Astrocyte (in vitro differentiated cells and primary cell): ENCODE measurements around the gene KMT2B.

Experiments used
- EZH2 ChIP-seq: IDR thresholded peaks from 2 replicates; pipeline ENCODE4 v1.6.1; 2012; ENCODE audit warnings: mild to moderate bottlenecking, low read length, inconsistent platforms; ENCODE audit not compliant: insufficient read depth
- TF ChIP-seq, protein P1 (sequence below): IDR thresholded peaks from 2 replicates; pipeline ENCODE4 v1.5.1; 2011; ENCODE audit warnings: low read depth, mild to moderate bottlenecking, inconsistent platforms, low read length, moderate library complexity; ENCODE audit not compliant: insufficient read depth

DNA sequence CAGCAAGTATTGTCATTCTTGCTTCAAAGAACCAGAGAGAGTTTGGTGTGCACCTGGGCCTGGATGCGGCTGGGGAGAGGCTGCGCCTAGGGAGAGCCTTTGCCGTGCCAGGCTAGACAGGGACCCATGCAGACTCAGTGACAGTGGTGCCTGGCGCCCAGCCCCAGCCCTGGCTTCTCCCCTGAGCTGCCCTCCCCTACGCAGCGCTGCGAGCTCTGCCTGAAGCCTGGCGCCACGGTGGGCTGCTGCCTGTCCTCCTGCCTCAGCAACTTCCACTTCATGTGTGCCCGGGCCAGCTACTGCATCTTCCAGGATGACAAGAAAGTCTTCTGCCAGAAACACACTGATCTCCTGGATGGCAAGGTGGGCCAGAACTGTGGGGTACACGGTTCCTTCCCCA, 12.0 kb downstream of the KMT2B start:
- TF ChIP-seq, protein P1, sequence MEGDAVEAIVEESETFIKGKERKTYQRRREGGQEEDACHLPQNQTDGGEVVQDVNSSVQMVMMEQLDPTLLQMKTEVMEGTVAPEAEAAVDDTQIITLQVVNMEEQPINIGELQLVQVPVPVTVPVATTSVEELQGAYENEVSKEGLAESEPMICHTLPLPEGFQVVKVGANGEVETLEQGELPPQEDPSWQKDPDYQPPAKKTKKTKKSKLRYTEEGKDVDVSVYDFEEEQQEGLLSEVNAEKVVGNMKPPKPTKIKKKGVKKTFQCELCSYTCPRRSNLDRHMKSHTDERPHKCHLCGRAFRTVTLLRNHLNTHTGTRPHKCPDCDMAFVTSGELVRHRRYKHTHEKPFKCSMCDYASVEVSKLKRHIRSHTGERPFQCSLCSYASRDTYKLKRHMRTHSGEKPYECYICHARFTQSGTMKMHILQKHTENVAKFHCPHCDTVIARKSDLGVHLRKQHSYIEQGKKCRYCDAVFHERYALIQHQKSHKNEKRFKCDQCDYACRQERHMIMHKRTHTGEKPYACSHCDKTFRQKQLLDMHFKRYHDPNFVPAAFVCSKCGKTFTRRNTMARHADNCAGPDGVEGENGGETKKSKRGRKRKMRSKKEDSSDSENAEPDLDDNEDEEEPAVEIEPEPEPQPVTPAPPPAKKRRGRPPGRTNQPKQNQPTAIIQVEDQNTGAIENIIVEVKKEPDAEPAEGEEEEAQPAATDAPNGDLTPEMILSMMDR, result no peak
- TF ChIP-seq EZH2, result no peak
